DND-41 (cell line): Measurements from ENCODE around the gene GPANK1.

Experiments used
- CTCF ChIP-seq: IDR thresholded peaks from 2 replicates; pipeline ENCODE4 v1.5.1; 2012; ENCODE audit warnings: borderline replicate concordance, low read length, moderate library complexity, mild to moderate bottlenecking; ENCODE audit not compliant: poor library complexity, severe bottlenecking; ENCODE audit errors: extremely low read depth
- EZH2 ChIP-seq: IDR thresholded peaks from 3 replicates; pipeline ENCODE4 v1.6.1; 2012; ENCODE audit warnings: borderline replicate concordance, low read depth, mild to moderate bottlenecking, moderate library complexity, low read length, inconsistent platforms; ENCODE audit not compliant: severe bottlenecking

GRCh38 chr6:31629014-31629413 lies 35.8 kb downstream of the GPANK1 start:
- no peak for TF ChIP-seq CTCF
- TF ChIP-seq EZH2 = no peak
